ENCODE measurements around the gene BAHCC1.

Gene BAHCC1

DNA sequence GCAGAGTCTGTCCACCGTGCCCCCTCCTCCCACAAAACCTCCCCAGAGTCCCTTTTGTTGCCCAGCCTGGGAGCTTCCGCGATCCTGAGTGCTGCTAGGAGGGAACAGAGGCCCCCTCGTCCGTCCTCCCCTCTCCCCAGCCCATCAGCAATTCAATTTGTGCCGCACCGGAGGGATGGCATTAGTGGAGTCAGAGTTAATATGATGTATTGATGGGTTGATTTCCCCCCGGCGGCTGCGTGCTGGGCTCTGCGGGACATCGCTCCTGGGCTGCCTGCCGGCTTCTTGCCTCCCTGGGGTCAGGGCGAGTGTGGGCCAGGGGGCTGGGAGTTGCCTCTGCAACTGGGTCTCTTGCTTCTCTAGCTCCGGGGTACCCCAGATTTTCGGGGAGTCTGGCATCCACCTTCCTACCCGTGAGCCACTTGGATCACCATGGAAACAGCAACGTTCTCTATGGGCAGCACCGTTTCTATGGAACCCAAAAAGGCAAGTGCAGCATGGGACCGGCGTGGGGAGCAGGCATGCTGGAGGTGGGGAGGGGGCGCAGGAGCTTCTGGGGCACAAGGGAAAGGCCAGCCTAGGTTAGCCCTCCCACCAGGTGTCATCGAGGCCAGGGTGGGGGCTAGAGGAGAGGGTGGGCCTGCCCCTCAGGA lies 42.9 kb downstream of the BAHCC1 start:
- H3K4me3 ChIP-seq (ENCODE audit: low read length), result no peak overlapping the region
- no peaks in the 10 kb centered on the region for H3K27me3 ChIP-seq (ENCODE audit: control insufficient read depth, insufficient read depth, low read length)
- no peaks in the 10 kb centered on the region for H3K9me3 ChIP-seq (ENCODE audit: control insufficient read depth, low read depth, low read length)
- no peaks in the 10 kb centered on the region for H3K36me3 ChIP-seq (ENCODE audit: control insufficient read depth, low read depth, low read length)
- no peaks in the 10 kb centered on the region for H3K4me1 ChIP-seq (ENCODE audit: control insufficient read depth, low read depth, low read length)
- H3K9ac ChIP-seq (ENCODE audit: low read length), result no peak overlapping the region
- H3K27ac ChIP-seq (ENCODE audit: low read length), result no peak overlapping the region

DNA sequence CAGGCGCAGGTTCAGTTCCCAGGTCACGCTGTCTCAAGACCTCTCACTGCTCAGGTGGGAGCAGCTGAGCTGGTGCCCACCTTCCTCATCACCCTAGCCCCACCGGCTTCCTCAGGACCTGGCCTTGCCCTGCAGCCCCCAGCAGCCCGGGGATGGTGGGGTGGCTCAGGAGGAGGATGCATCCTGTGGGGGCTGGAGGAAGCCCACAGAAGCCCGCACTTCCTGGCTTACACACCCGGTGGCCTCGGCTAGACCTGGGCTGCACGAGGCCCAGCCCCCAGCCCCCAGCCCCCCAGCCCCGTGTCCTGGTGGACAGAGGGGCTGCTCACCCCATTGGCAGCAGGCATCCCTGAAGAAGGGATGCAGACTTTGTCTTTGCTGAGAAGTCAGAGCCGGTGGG lies 43.4 kb downstream of the BAHCC1 start:
- Histone ChIP-seq H3K9me3 (ENCODE audit: control insufficient read depth, low read depth, low read length) (no peaks in the 10 kb centered on the region), H3K36me3 (ENCODE audit: control insufficient read depth, low read depth, low read length) (no peaks in the 10 kb centered on the region), H3K4me3 (ENCODE audit: low read length) (no peak overlapping the region), H3K27me3 (ENCODE audit: control insufficient read depth, insufficient read depth, low read length) (no peaks in the 10 kb centered on the region), H3K27ac (ENCODE audit: low read length) (no peak overlapping the region), H3K4me1 (ENCODE audit: control insufficient read depth, low read depth, low read length) (no peaks in the 10 kb centered on the region), H3K9ac (ENCODE audit: low read length) (no peak overlapping the region)

DNA sequence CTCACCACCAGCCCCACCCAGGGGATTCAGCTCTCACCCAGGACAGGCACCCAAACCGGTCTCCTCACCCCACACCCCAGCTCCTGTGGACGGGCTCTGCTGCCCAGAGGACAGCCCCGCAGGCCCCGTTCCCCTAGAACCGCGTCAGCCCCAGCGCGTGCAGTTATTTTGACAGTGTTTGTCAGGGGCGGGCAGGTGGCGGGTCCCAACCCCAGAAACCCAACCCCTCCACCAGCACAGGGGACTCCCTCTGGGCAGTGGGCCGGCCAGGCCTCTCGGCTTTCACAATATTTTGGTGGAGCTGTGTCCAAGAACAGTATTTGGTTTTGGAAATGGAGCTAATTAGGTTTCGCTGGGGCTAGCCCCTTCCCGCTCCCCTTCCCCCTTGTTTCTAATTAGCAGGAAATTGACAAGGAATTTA lies 44.8 kb downstream of the BAHCC1 start:
- Histone ChIP-seq H3K36me3 (ENCODE audit: control insufficient read depth, low read depth, low read length) (no peaks in the 10 kb centered on the region), H3K9me3 (ENCODE audit: control insufficient read depth, low read depth, low read length) (no peaks in the 10 kb centered on the region), H3K4me1 (ENCODE audit: control insufficient read depth, low read depth, low read length) (no peaks in the 10 kb centered on the region), H3K27ac (ENCODE audit: low read length) (no peak overlapping the region), H3K4me3 (ENCODE audit: low read length) (no peak overlapping the region), H3K9ac (ENCODE audit: low read length) (no peak overlapping the region), H3K27me3 (ENCODE audit: control insufficient read depth, insufficient read depth, low read length) (no peaks in the 10 kb centered on the region)

DNA sequence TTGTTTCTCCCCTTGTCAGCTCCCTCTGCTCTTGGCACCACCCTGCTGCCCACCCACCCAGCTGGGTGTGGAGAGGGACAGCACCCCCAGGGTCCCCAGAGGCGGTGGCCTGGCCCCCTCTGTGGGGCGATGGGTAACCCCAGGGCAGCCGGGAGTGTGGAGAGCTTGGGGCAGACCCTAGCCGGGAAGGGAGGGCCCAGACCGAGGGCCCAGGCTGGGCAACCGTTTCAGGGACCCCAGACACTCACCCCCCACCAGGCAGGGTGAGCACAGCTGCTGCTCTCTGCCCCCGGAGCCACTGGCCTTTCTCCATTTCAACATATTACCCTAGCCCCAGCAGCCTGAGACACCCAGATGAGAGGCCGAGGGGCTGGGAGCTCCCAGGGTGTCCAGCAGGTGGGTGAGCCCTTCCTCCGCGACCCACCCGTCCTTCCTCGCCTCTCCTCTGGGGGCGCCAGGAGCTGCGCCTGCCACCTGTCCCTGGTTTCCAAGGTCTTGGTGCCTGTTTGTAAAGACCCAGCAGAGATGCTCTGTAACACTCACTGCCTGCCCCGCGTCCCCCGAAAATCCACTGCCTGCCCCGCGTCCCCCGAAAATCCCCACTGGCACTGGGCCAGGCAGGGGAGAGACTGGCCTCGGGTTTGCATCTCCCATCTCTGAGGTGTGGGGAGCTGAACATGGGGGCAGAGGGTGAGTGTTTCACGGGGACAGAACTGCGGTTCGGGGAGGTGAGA lies 45.4 kb downstream of the BAHCC1 start:
- Histone ChIP-seq H3K4me3 (ENCODE audit: low read length) (no peak overlapping the region), H3K9ac (ENCODE audit: low read length) (no peak overlapping the region), H3K36me3 (ENCODE audit: control insufficient read depth, low read depth, low read length) (no peaks in the 10 kb centered on the region), H3K4me1 (ENCODE audit: control insufficient read depth, low read depth, low read length) (no peaks in the 10 kb centered on the region), H3K27me3 (ENCODE audit: control insufficient read depth, insufficient read depth, low read length) (no peaks in the 10 kb centered on the region), H3K27ac (ENCODE audit: low read length) (no peak overlapping the region), H3K9me3 (ENCODE audit: control insufficient read depth, low read depth, low read length) (no peaks in the 10 kb centered on the region)

DNA sequence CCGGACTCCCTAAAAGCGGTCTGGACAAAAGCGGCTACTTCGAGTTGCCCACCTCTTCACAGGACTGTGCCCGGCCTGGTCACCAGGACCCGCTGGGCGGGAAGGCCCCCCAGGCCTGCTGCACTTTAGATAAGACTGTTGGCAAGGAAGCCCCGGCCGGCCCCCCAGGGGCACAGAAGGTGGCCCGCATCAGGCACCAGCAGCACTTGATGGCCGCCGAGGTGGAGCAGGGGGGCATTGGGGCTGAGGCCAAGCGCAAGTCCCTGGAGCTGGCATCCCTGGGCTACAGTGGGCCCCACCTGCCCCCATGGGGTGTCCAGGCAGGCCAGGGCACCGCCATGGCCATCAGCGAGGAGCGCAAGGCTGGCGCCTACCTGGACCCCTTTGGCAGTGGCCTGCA lies 47.5 kb downstream of the BAHCC1 start:
- Histone ChIP-seq H3K27me3 (ENCODE audit: control insufficient read depth, insufficient read depth, low read length) (no peaks in the 10 kb centered on the region), H3K36me3 (ENCODE audit: control insufficient read depth, low read depth, low read length) (no peaks in the 10 kb centered on the region), H3K9me3 (ENCODE audit: control insufficient read depth, low read depth, low read length) (no peaks in the 10 kb centered on the region), H3K27ac (ENCODE audit: low read length) (no peak overlapping the region), H3K9ac (ENCODE audit: low read length) (no peak overlapping the region), H3K4me1 (ENCODE audit: control insufficient read depth, low read depth, low read length) (no peaks in the 10 kb centered on the region), H3K4me3 (ENCODE audit: low read length) (no peak overlapping the region)

DNA sequence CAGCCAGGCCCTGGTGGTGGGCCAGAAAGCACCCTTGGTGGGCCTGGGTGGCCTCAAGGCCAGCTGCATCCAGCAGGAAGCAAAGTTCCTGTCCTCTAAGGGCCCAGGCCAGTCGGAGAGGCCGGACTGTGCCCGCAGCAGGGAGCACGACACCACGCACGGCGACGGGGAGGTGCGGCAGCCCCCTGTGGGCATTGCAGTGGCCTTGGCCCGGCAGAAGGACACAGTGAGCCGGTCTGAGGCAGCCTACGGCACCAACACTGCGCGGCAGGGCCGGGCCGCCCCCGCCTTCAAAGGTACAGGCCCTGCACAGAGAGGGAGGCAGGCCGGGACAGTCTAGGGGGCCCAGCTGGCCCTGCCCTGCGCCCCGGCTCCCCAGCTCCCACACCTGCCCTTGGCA lies 48.0 kb downstream of the BAHCC1 start:
- no peaks in the 10 kb centered on the region for H3K36me3 ChIP-seq (ENCODE audit: control insufficient read depth, low read depth, low read length)
- H3K4me1 ChIP-seq (ENCODE audit: control insufficient read depth, low read depth, low read length), result no peaks in the 10 kb centered on the region
- H3K9ac ChIP-seq (ENCODE audit: low read length), result no peak overlapping the region
- H3K27ac ChIP-seq (ENCODE audit: low read length), result no peak overlapping the region
- H3K4me3 ChIP-seq (ENCODE audit: low read length), result no peak overlapping the region
- no peaks in the 10 kb centered on the region for H3K27me3 ChIP-seq (ENCODE audit: control insufficient read depth, insufficient read depth, low read length)
- no peaks in the 10 kb centered on the region for H3K9me3 ChIP-seq (ENCODE audit: control insufficient read depth, low read depth, low read length)

DNA sequence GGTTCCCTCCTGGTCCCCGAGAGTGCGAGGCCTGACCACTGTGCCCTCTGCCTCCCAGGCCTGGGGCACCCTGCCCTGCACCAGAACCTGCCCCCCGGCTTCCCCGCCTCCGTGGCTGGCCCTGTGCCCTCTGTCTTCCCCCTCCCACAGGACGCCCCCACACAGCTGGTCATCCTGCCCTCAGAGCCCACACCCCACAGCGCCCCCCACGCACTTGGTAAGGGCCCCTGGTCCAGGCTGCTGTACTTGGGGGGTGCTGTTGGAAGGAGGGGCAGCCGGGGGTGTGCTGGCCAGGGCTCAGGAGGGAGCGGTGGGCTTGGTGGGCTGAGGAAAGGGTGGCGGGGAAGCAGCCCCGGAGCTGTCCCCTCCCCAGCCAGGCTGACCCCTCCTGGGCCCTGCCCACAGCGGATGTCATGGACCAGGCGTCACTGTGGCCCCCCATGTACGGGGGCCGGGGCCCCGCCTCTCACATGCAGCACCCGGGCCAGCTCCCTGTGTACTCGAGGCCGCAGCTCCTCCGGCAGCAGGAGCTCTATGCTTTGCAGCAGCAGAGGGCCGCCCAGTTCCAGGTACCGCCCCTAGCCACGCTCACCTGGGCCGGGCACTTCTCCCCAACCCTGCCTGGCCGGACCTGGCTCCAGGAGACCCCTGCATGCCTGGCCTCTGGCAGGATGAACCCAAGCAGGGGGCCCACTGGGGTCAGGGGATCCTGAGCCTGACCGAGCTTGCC lies 49.5 kb downstream of the BAHCC1 start:
- no peaks in the 10 kb centered on the region for H3K9me3 ChIP-seq (ENCODE audit: control insufficient read depth, low read depth, low read length)
- no peaks in the 10 kb centered on the region for H3K27me3 ChIP-seq (ENCODE audit: control insufficient read depth, insufficient read depth, low read length)
- no peaks in the 10 kb centered on the region for H3K36me3 ChIP-seq (ENCODE audit: control insufficient read depth, low read depth, low read length)
- no peaks in the 10 kb centered on the region for H3K4me1 ChIP-seq (ENCODE audit: control insufficient read depth, low read depth, low read length)
- no peak overlapping the region for H3K9ac ChIP-seq (ENCODE audit: low read length)
- no peak overlapping the region for H3K4me3 ChIP-seq (ENCODE audit: low read length)
- H3K27ac ChIP-seq (ENCODE audit: low read length), result no peak overlapping the region

DNA sequence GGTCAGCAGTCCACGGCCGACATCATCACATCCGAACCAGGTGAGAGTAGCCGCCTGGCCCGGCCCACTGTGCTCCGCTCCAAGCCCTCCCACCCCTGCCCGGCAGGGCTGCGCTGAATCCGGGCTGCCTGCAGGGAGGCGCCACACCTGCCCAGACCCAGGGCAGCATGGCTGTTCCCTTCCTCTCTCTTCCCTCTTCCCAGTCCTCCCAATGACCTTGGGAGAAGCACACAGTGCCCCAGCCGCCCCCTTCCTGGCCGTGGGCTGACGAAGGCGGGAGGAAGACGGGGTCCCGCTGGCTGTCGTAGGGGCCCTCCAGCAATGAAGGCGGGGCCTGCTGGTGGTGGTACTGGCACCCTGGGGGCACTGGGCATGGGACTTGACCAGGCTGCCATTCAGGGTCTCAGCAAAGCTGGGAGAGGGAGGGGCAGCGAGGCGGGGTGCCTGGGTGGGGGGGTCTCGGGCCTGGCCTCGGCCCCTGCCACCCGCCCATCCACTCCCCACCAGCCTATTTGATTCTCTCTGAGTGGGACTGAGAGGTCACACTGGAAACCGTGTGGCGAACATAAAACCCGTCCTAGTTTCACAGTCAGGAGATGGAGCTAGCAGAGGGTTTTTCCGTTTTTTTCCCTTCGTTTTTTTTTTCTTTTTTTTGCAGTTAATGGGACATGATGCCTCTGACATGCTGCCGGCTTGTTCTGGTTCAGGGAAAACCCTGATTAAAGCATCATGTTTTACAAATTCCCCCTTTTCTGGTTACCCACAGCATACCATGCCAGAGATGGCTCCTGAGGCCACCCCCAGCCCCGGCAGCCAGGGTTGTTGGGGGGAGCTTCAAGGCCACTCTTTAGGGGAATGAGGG lies 50.6 kb downstream of the BAHCC1 start:
- Histone ChIP-seq H3K9me3 (ENCODE audit: control insufficient read depth, low read depth, low read length) (no peaks in the 10 kb centered on the region), H3K27me3 (ENCODE audit: control insufficient read depth, insufficient read depth, low read length) (no peaks in the 10 kb centered on the region)

DNA sequence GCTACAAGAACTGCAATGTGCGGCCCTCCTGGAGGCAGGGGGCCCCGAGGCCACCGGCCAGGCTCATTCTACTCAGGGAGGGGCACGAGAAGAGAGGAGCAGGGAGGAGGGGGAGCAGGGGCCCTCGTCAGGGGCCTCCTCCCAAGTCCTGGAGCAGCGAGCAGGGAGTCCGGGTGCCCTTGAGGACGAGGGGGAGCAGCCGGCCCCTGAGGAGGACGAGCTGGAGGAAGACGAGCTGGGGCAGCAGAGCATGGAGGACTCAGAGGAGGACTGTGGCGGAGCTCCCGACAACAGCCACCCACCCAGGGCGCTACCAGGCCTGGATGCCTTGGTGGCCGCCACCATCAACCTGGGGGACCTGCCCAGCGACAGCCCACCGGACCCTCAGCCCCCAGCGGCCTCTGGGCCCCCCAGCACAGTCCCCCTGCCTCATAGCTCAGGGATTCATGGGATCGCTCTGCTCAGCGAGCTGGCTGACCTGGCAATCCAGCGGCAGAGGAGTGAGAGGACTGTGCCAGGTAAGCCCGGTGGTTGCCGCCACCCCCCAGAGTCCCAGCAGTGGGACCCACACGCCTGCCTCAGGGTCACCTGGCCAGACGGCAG lies 52.2 kb downstream of the BAHCC1 start:
- no peak overlapping the region for H3K4me3 ChIP-seq (ENCODE audit: low read length)
- H3K27ac ChIP-seq (ENCODE audit: low read length), result no peak overlapping the region
- H3K9ac ChIP-seq (ENCODE audit: low read length), result no peak overlapping the region
- H3K36me3 ChIP-seq (ENCODE audit: control insufficient read depth, low read depth, low read length), result no peaks in the 10 kb centered on the region
- no peaks in the 10 kb centered on the region for H3K9me3 ChIP-seq (ENCODE audit: control insufficient read depth, low read depth, low read length)
- H3K27me3 ChIP-seq (ENCODE audit: control insufficient read depth, insufficient read depth, low read length), result no peaks in the 10 kb centered on the region
- H3K4me1 ChIP-seq (ENCODE audit: control insufficient read depth, low read depth, low read length), result no peaks in the 10 kb centered on the region

More for the DNA sequence above, 50.6 kb downstream of the BAHCC1 start:
- no peaks in the 10 kb centered on the region for H3K36me3 ChIP-seq (ENCODE audit: control insufficient read depth, low read depth, low read length)
- H3K4me1 ChIP-seq (ENCODE audit: control insufficient read depth, low read depth, low read length), result no peaks in the 10 kb centered on the region
- no peak overlapping the region for H3K9ac ChIP-seq (ENCODE audit: low read length)
- no peak overlapping the region for H3K27ac ChIP-seq (ENCODE audit: low read length)
- no peak overlapping the region for H3K4me3 ChIP-seq (ENCODE audit: low read length)

DNA sequence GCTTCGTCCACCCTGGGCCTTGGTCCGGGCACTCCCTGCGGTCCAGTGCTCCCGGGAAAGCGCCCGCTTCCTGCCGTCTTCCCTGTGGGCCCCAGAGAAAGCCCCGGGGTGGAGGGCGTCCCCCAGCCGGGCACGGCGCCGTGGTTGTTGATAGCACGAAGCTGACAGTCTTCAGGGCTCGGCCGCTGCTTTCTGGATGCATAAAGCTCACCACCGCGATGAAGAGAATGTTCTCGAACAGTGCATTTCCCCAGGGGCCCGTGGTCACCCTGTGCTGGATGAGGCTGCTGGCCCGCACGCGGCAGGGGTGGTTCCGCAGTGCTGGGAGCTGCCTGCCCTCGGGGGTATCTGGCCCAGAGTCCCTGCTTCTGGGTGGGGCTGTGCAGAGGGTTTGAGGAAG lies 53.2 kb downstream of the BAHCC1 start:
- Histone ChIP-seq H3K4me3 (ENCODE audit: low read length) (no peak overlapping the region), H3K36me3 (ENCODE audit: control insufficient read depth, low read depth, low read length) (no peaks in the 10 kb centered on the region), H3K9me3 (ENCODE audit: control insufficient read depth, low read depth, low read length) (no peaks in the 10 kb centered on the region), H3K9ac (ENCODE audit: low read length) (no peak overlapping the region), H3K27me3 (ENCODE audit: control insufficient read depth, insufficient read depth, low read length) (no peaks in the 10 kb centered on the region), H3K27ac (ENCODE audit: low read length) (no peak overlapping the region), H3K4me1 (ENCODE audit: control insufficient read depth, low read depth, low read length) (no peaks in the 10 kb centered on the region)

DNA sequence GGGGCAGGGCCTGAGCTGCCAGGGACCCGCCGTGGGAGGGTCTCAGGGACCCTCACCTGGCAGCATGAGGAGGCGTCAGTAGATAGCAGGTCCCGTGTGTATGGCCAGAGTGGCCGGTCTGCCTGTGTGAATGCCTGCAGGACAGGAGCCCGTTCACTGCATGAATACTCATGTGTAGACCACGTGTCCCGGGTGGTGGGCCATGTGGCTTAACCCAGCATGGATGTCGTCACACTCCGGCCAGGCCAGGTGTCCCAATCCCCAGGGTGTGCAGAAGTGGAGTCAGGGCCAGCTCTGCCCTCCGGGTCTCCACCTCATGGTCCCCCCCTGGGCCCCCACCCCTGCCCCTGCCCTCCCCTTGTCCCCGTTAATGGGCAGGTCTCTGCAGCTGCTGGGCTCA lies 53.7 kb downstream of the BAHCC1 start:
- H3K4me3 ChIP-seq (ENCODE audit: low read length), result no peak overlapping the region
- no peaks in the 10 kb centered on the region for H3K9me3 ChIP-seq (ENCODE audit: control insufficient read depth, low read depth, low read length)
- no peak overlapping the region for H3K27ac ChIP-seq (ENCODE audit: low read length)
- no peaks in the 10 kb centered on the region for H3K4me1 ChIP-seq (ENCODE audit: control insufficient read depth, low read depth, low read length)
- H3K36me3 ChIP-seq (ENCODE audit: control insufficient read depth, low read depth, low read length), result no peaks in the 10 kb centered on the region
- H3K9ac ChIP-seq (ENCODE audit: low read length), result no peak overlapping the region
- H3K27me3 ChIP-seq (ENCODE audit: control insufficient read depth, insufficient read depth, low read length), result no peaks in the 10 kb centered on the region

Measured in iPS-18a (cell line).